Endothelial cell of umbilical vein (primary cell): ENCODE results near the gene COX8C. TPM values are rescaled to one million over a fixed set of nuclear protein-coding genes. Genes with fewer than 3 reads are reported as not detected.

Experiments
- BruUV-seq: library from RNA; stranded (reverse); fragments of 400-500 nt; replicated peaks from 2 replicates; lab custom pipeline; 2021; lab: Mats Ljungman, UMichigan
- CTCF ChIA-PET: fragments of 300-600, 350-600 bp; sonication (Branson Sonifier 250); formaldehyde crosslinking; loops from one replicate; lab custom pipeline; 2021; ENCODE audit warnings: antibody characterized with exemption, inconsistent platforms; lab: Charles Lee
- POLR2A ChIA-PET: fragments of 300-600, 350-600 bp; sonication (Branson Sonifier 250); formaldehyde crosslinking; loops from one replicate; lab custom pipeline; 2021; ENCODE audit warnings: antibody characterized with exemption, inconsistent platforms; lab: Charles Lee
- DNase-seq: peaks from one replicate; pipeline ENCODE4 v3.0.0-alpha.2; 2011; ENCODE audit warnings: low read depth, low spot score
- FAIRE-seq: peaks from 2 replicates; lab custom pipeline; 2011; peaks lifted over from hg19 to GRCh38; lab: Jason Lieb, UNC
- H2AFZ ChIP-seq: 2 replicates; pipeline ENCODE4 v1.6.0; 2012; ENCODE audit warnings: low read depth, low read length, control low read depth, inconsistent platforms
- H3K27ac ChIP-seq: 2 replicates; pipeline ENCODE4 v1.5.1; 2011; ENCODE audit warnings: low read depth, mild to moderate bottlenecking, control low read depth, low read length, moderate library complexity; ENCODE audit not compliant: insufficient read depth
- H3K27me3 ChIP-seq, 2 experiments: 2 replicates each; pipeline versions ENCODE4 v1.6.0 to v1.6.1; 2011; ENCODE audit warnings: low read length in 2 of 2, mixed read lengths in 1 of 2; ENCODE audit not compliant: control insufficient read depth in 2 of 2, insufficient read depth in 2 of 2
- H3K36me3 ChIP-seq, 2 experiments: 2 replicates in 1 of 2; 3 replicates in 1 of 2; pipeline ENCODE4 v1.5.1; 2011; ENCODE audit warnings: low read length in 2 of 2, mild to moderate bottlenecking in 1 of 2, moderate library complexity in 1 of 2; ENCODE audit not compliant: control insufficient read depth in 2 of 2, insufficient read depth in 2 of 2; ENCODE audit errors: extremely low read depth in 1 of 2
- H3K4me1 ChIP-seq: 3 replicates; pipeline ENCODE4 v1.5.1; 2011; ENCODE audit warnings: mild to moderate bottlenecking, low read length; ENCODE audit not compliant: control insufficient read depth, insufficient read depth; ENCODE audit errors: extremely low read depth
- H3K4me2 ChIP-seq: 2 replicates; pipeline ENCODE4 v1.6.1; 2011; ENCODE audit warnings: low read length, control low read depth, mixed read lengths; ENCODE audit not compliant: insufficient read depth
- H3K4me3 ChIP-seq, 3 experiments: fragments of 200-600 bp in 1 of 3; sonication (generic), shearing (Covaris generic) in 1 of 3; replicated peaks in 1 of 3; 2 replicates each; pipeline ENCODE4 v1.5.1; 2011 to 2016; ENCODE audit warnings: control low read depth in 3 of 3, low read length in 3 of 3, mild to moderate bottlenecking in 2 of 3, inconsistent platforms in 1 of 3, low read depth in 1 of 3, moderate library complexity in 1 of 3; ENCODE audit not compliant: insufficient read depth in 1 of 3
- H3K79me2 ChIP-seq: 2 replicates; pipeline ENCODE4 v1.6.0; 2012; ENCODE audit warnings: low read length, inconsistent platforms; ENCODE audit not compliant: control insufficient read depth, insufficient read depth
- H3K9ac ChIP-seq: replicated peaks from 2 replicates; pipeline ENCODE3; 2011; ENCODE audit warnings: low read length, control low read depth; ENCODE audit not compliant: insufficient read depth; ENCODE audit errors: extremely low read depth
- H3K9me1 ChIP-seq: replicated peaks from 3 replicates; pipeline ENCODE4 v1.6.0; 2011; ENCODE audit warnings: mild to moderate bottlenecking, low read length; ENCODE audit not compliant: control insufficient read depth, insufficient read depth; ENCODE audit errors: extremely low read depth
- H3K9me3 ChIP-seq: replicated peaks from 2 replicates; pipeline ENCODE4 v1.5.1; 2012; ENCODE audit warnings: low read length, inconsistent platforms; ENCODE audit not compliant: control insufficient read depth, insufficient read depth
- H4K20me1 ChIP-seq: replicated peaks from 2 replicates; pipeline ENCODE3; 2011; ENCODE audit warnings: mild to moderate bottlenecking, low read length; ENCODE audit not compliant: control insufficient read depth, insufficient read depth; ENCODE audit errors: extremely low read depth
- CTCF ChIP-seq, 2 donors: IDR thresholded peaks; 1 replicate in 1 of 2; 2 replicates in 1 of 2; pipeline ENCODE4 v1.5.1; 2011; ENCODE audit warnings: low read length in 2 of 2, mild to moderate bottlenecking in 2 of 2, moderate library complexity in 2 of 2, control low read depth in 1 of 2, inconsistent platforms in 1 of 2, low read depth in 1 of 2; ENCODE audit not compliant: insufficient read depth in 1 of 2; ENCODE audit errors: extremely low read depth in 1 of 2
- EZH2 ChIP-seq: IDR thresholded peaks from 2 replicates; pipeline ENCODE4 v1.6.1; 2012; ENCODE audit warnings: borderline replicate concordance, low read depth, mild to moderate bottlenecking, moderate library complexity, low read length, inconsistent platforms; ENCODE audit not compliant: severe bottlenecking
- FOS ChIP-seq: IDR thresholded peaks from 2 replicates; pipeline ENCODE4 v1.6.1; 2011; ENCODE audit warnings: mild to moderate bottlenecking, low read length, moderate library complexity, borderline replicate concordance; ENCODE audit not compliant: insufficient read depth
- GATA2 ChIP-seq: IDR thresholded peaks from 2 replicates; pipeline ENCODE4 v1.7.0; 2011; ENCODE audit warnings: low read depth, mild to moderate bottlenecking, moderate library complexity, mixed read lengths, low read length; ENCODE audit not compliant: insufficient read length, insufficient read depth
- JUN ChIP-seq: IDR thresholded peaks from 2 replicates; pipeline ENCODE4 v1.6.1; 2011; ENCODE audit warnings: borderline replicate concordance, low read depth; ENCODE audit not compliant: insufficient read length, insufficient read depth
- MAX ChIP-seq: IDR thresholded peaks from 2 replicates; pipeline ENCODE4 v1.6.1; 2011; ENCODE audit not compliant: insufficient read depth, insufficient read length
- MYC ChIP-seq: IDR thresholded peaks from one replicate; pipeline ENCODE4 v1.6.1; 2011; ENCODE audit warnings: mild to moderate bottlenecking, low read depth, low read length
- POLR2A ChIP-seq: IDR thresholded peaks from 2 replicates; pipeline ENCODE4 v1.6.1; 2012; ENCODE audit warnings: low read depth, mild to moderate bottlenecking, control low read depth, low read length
- POLR2AphosphoS5 ChIP-seq: IDR thresholded peaks from 2 replicates; pipeline ENCODE4 v1.6.1; 2012; ENCODE audit warnings: low read depth, mild to moderate bottlenecking, control low read depth, low read length, moderate library complexity; ENCODE audit not compliant: insufficient read depth
- dilution Hi-C: fragments of 300-500 bp; cut with MboI; formaldehyde crosslinking; loops from one replicate; pipeline ENCODE4 v1.15.0; 2019; ENCODE audit warnings: low sequenced_read_pairs; ENCODE audit not compliant: extremely low pct_ligation_motif_present
- intact Hi-C: fragments of 100-400 bp; cut with micrococcal nuclease; formaldehyde crosslinking; loops from one replicate; pipeline ENCODE4 v1.10.0; 2022
- polyA plus RNA-seq, 4 experiments: library from polyadenylated mRNA; depleted of rRNA in 3 of 4; stranded (reverse) in 3 of 4; unstranded in 1 of 4; fragments of >200 nt; gene quantifications; 2 replicates each; pipeline versions ENCODE4 v1.2.1 to v1.2.3, GENCODE V29; 2011 to 2012; ENCODE audit warnings: missing spikeins in 1 of 4
- total RNA-seq: library from RNA; stranded (reverse); gene quantifications from 2 replicates; pipeline ENCODE4 v1.2.3, GENCODE V29; 2021

COX8C gene
- total and polyA plus RNA-seq, 2 donors (not counting 3 experiments of a cell fraction or from before 2014, with no cell fraction given): not detected

GRCh38 chr14:93343266-93343665 lies 3.7 kb upstream of the COX8C start:
- no TSS peak for BruUV-seq
- H2AFZ ChIP-seq: no peak overlapping the region
- H3K79me2 ChIP-seq: no peaks in the 10 kb centered on the region
- FAIRE-seq (no peak), DNase-seq (no peak)
- H3K4me1 ChIP-seq: no peaks in the 10 kb centered on the region
- POLR2A ChIA-PET: no interaction called here
- no peaks in the 10 kb centered on the region for H3K36me3 ChIP-seq
- H3K27me3 ChIP-seq: no peaks in the 10 kb centered on the region
- intact Hi-C loops (no loop called here), dilution Hi-C loops (no loop called here)
- no peak overlapping the region for H3K9ac ChIP-seq
- CTCF ChIA-PET: interaction anchor here (0.6 kb wide), 1 partner anchor 1280 kb away, joined by 3 read pairs; no protein-coding TSS in a partner anchor
- no peak overlapping the region for H3K27ac ChIP-seq
- H3K9me1 ChIP-seq: no peaks in the 10 kb centered on the region
- H3K4me3 ChIP-seq: no peak overlapping the region
- no peak for TF ChIP-seq GATA2
- no peak for TF ChIP-seq POLR2A
- no peak for TF ChIP-seq CTCF (IDR thresholded peaks at IDR 0.05; ENCODE audit: extremely low read depth in 1 of 2, insufficient read depth in 1 of 2, low read depth in 1 of 2, low read length in 2 of 2)
- TF ChIP-seq EZH2: no peak
- TF ChIP-seq MYC: no peak
- TF ChIP-seq POLR2AphosphoS5: no peak
- TF ChIP-seq FOS: no peak
- no peak for TF ChIP-seq JUN
- no peak for TF ChIP-seq MAX
- H4K20me1 ChIP-seq: no peaks in the 10 kb centered on the region
- no peak overlapping the region for H3K4me2 ChIP-seq
- H3K9me3 ChIP-seq: no peaks in the 10 kb centered on the region
